Measurements from ENCODE around the gene COL18A1. TPM values are rescaled to one million over a fixed set of nuclear protein-coding genes. Genes with fewer than 3 reads are reported as not detected.

COL18A1 gene
- total and polyA plus RNA-seq, 2 of the 8 experiments (the other 6 are each of a cell fraction or from before 2014, with no cell fraction given) = 145 to 201 TPM

DNA sequence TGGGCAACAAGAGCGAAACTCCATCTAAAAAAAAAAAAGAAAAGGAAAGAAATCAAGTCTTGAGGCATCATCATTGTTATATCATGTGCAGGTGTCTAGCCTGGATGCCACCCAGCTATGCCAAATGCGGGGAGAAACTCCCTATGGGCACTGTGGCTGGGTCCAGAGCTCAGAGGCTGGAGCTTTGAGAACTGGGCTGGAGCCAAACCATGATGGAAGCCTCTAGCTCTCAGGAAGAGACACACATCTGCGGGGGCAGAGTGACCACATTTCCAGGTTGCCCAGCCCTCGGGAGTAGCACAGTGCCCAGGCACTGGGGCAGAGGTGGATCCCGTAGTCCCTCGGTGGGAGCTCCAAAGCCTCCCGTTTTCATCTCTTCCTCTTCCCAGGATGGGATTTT is 58.9 kb downstream of the COL18A1 start:
- H2AK5ac ChIP-seq (ENCODE audit: low read depth, low read length) = no peak overlapping the region
- H3K23me2 ChIP-seq (ENCODE audit: low read depth, low read length) = no peaks in the 10 kb centered on the region
- no peak overlapping the region for H2BK12ac ChIP-seq (ENCODE audit: low read depth, low read length)
- ChIA-PET CTCF (ENCODE audit: partially characterized antibody) (interaction anchor here (0.8 to 1.5 kb wide), 3 partner anchors 43 to 171 kb away, joined by 3 to 5 read pairs (median 3); no protein-coding TSS in a partner anchor), POLR2A (ENCODE audit: partially characterized antibody) (interaction anchor here (1.0 to 1.6 kb wide), 4 partner anchors 12 to 468 kb away, joined by 3 to 4 read pairs (median 3); no protein-coding TSS in a partner anchor)
- peaks cover 5% of the 10 kb centered on the region for H3K79me1 ChIP-seq (ENCODE audit: low read depth, low read length)
- 90% methylated on average over 6 of the region's 7 CpGs; no CpG with 5 or more reads in 1 of the 2 experiments for WGBS, 2 experiments (ENCODE audit: extremely low coverage in 1 of 2, insufficient coverage in 1 of 2, insufficient read length in 1 of 2, insufficient replicate concordance in 2 of 2, low coverage in 1 of 2, low lambda C conversion rate in 2 of 2, missing lambda C conversion rate in 1 of 2)
- H3K4me2 ChIP-seq (ENCODE audit: insufficient read depth in 1 of 2, low read depth in 2 of 2, low read length in 2 of 2) = no peak overlapping the region
- H4K8ac ChIP-seq (ENCODE audit: extremely low read depth, insufficient read depth, low read length) = no peak overlapping the region
- H3K56ac ChIP-seq (replicated peaks; ENCODE audit: insufficient read length, low read depth, low read length) = no peak overlapping the region
- H2BK5ac ChIP-seq (ENCODE audit: low read depth, low read length) = no peak overlapping the region
- H3K27ac ChIP-seq (ENCODE audit: low read depth, low read length) = no peak overlapping the region
- no peak overlapping the region for H2BK15ac ChIP-seq (ENCODE audit: low read length)
- no peaks in the 10 kb centered on the region for H3K4me1 ChIP-seq (replicated peaks in 1 of 4; ENCODE audit: control insufficient read depth in 3 of 4, insufficient read depth in 4 of 4, low read length in 3 of 4)
- H2BK120ac ChIP-seq (replicated peaks; ENCODE audit: low read depth, low read length) = no peak overlapping the region
- no peak overlapping the region for H3K23ac ChIP-seq (ENCODE audit: insufficient read length)
- no peak overlapping the region for H3K4me3 ChIP-seq (ENCODE audit: extremely low read depth in 1 of 4, insufficient read depth in 2 of 4, low read depth in 3 of 4, low read length in 4 of 4)
- FAIRE-seq (no peak), DNase-seq (ENCODE audit: low read depth in 1 of 2, low spot score in 2 of 2) (no peak)
- H3K4ac ChIP-seq (replicated peaks; ENCODE audit: insufficient read length, low read depth, low read length) = no peak overlapping the region
- peaks cover 0 to 79% of the 10 kb centered on the region in 2 experiments; a peak in 2 of 4 replicates for H3K79me2 ChIP-seq (ENCODE audit: control insufficient read depth in 1 of 2, insufficient read depth in 2 of 2, low read length in 2 of 2)
- H2AFZ ChIP-seq (ENCODE audit: low read length) = no peak overlapping the region
- H4K91ac ChIP-seq (replicated peaks; ENCODE audit: insufficient read length, low read length) = no peak overlapping the region
- no peaks in the 10 kb centered on the region; a peak in 2 of 4 replicates for H3K9me3 ChIP-seq (ENCODE audit: insufficient read depth in 2 of 2, low read depth in 1 of 2, low read length in 1 of 2)
- H3K18ac ChIP-seq (ENCODE audit: extremely low read depth, low read length) = no peak overlapping the region
- H3K27me3 ChIP-seq (replicated peaks in 1 of 4; ENCODE audit: control insufficient read depth in 3 of 4, extremely low read depth in 1 of 4, insufficient read depth in 3 of 4, low read length in 3 of 4) = no peaks in the 10 kb centered on the region
- no peak overlapping the region for H4K5ac ChIP-seq (ENCODE audit: insufficient read length, low read depth, low read length)
- no peak overlapping the region for H3K14ac ChIP-seq (ENCODE audit: insufficient read length)
- peaks cover 0 to 16% (median 2%) of the 10 kb centered on the region in 4 experiments; a peak in 6 of 8 replicates for H3K36me3 ChIP-seq (ENCODE audit: control insufficient read depth in 2 of 4, insufficient read depth in 4 of 4, low read length in 3 of 4)
- H3K9ac ChIP-seq (replicated peaks in 1 of 4; ENCODE audit: extremely low read depth in 1 of 4, low read depth in 3 of 4, low read length in 3 of 4) = no peak overlapping the region
- TF ChIP-seq EGR1 (IDR thresholded peaks at IDR 0.05; ENCODE audit: borderline replicate concordance, low read depth, low read length) (no peak), POLR2A (IDR thresholded peaks at IDR 0.05; ENCODE audit: control extremely low read depth in 1 of 2, low read depth in 2 of 2, low read length in 2 of 2) (no peak), NRF1 (IDR thresholded peaks at IDR 0.05; ENCODE audit: low read depth, low read length) (no peak), BCL11A (IDR thresholded peaks at IDR 0.05; ENCODE audit: low read depth in 2 of 2, low read length in 2 of 2) (no peak), FOSL1 (IDR thresholded peaks at IDR 0.05; ENCODE audit: insufficient read depth, low read depth, low read length) (no peak), TCF12 (IDR thresholded peaks at IDR 0.05; ENCODE audit: low read depth, low read length) (no peak), EZH2 (IDR thresholded peaks at IDR 0.05; ENCODE audit: low read depth, low read length, severe bottlenecking) (no peak), CTBP2 (IDR thresholded peaks at IDR 0.05; ENCODE audit: borderline replicate concordance, insufficient read depth, insufficient read length, low read length) (no peak), JUN (IDR thresholded peaks at IDR 0.05; ENCODE audit: low read depth, low read length) (no peak), BRCA1 (IDR thresholded peaks at IDR 0.05; ENCODE audit: low read depth, low read length) (no peak), SP4 (IDR thresholded peaks at IDR 0.05; ENCODE audit: low read length) (no peak), MAFK (IDR thresholded peaks at IDR 0.05; ENCODE audit: low read depth, low read length) (no peak)
- TF ChIP-seq, protein P1, sequence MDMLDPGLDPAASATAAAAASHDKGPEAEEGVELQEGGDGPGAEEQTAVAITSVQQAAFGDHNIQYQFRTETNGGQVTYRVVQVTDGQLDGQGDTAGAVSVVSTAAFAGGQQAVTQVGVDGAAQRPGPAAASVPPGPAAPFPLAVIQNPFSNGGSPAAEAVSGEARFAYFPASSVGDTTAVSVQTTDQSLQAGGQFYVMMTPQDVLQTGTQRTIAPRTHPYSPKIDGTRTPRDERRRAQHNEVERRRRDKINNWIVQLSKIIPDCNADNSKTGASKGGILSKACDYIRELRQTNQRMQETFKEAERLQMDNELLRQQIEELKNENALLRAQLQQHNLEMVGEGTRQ (IDR thresholded peaks at IDR 0.05; ENCODE audit: low read length) = no peak
- TF ChIP-seq, protein P2, sequence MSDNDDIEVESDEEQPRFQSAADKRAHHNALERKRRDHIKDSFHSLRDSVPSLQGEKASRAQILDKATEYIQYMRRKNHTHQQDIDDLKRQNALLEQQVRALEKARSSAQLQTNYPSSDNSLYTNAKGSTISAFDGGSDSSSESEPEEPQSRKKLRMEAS (IDR thresholded peaks at IDR 0.05) = no peak
- H4K20me1 ChIP-seq (replicated peaks in 1 of 2; ENCODE audit: control insufficient read depth in 1 of 2, insufficient read depth in 2 of 2, low read length in 2 of 2) = peaks cover 12 to 26% of the 10 kb centered on the region in 2 experiments
- H2BK20ac ChIP-seq (ENCODE audit: low read length) = no peak overlapping the region

All from H1 (cell line).